GM19455 (cell line): Measurements from ENCODE around the gene BICDL1.
"Not testable (repeated sequence)": the region's sequence is repeated elsewhere in the genome, so short reads cannot be mapped to it uniquely, and the experiment has no call there.

Source experiments
- ATAC-seq: cut with Tn5 transposase; IDR thresholded peaks from one replicate; pipeline ENCODE4 v1.9.1; 2021; ENCODE audit not compliant: unreplicated experiment

The BICDL1 gene

DNA sequence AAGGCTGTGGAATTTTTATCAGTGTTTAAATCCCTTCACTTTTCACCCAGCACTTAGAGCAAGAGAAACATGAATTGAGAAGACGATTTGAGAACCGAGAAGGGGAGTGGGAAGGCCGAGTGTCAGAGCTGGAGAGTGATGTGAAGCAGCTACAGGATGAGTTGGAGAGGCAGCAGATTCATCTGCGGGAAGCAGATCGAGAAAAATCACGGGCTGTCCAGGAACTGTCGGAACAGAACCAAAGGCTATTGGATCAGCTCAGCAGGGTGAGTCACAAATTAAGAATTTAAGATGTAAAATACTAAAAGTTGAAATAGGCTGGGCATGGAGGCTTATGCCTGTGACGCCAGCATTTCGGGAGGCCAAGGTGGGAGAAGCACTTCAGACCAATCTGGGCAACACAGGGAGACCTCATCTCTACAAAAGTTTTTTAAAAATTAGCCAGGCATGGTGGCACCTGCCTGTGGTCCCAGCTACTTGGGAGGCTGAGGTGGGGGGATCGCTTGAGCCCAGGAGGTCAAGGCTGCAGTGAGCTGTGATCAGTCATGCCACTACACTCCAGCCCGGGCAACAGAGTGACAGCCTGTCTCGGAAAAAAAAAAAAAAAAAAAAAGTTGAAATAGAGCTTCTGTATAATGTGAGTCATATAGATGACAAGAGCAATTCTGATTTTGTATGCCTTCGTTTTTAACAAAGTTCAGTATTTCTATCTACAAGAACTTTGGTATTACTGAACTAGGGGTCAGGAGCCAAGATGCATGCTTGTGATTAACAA is 9.6 kb downstream of the BICDL1 start:
- no peak for ATAC-seq

DNA sequence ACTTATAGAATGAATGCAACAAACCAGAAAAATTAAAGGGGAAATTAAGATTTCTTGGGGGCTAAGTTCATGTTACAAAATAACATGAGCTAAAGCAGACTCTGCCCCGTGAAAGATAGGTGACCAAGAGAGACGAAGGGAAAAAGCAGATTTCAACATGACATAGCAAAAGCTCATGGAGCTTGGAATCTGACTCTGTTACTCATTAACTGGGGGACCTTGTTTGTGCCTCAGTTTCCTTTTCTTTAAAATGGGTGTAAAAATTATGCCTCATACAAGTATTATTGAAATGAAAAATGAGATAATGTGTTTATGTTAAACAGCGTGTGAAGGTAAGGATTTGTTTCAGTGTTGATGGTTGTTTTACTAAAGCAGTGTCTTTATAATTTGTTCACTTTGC is 11.5 kb downstream of the BICDL1 start:
- no peak for ATAC-seq

DNA sequence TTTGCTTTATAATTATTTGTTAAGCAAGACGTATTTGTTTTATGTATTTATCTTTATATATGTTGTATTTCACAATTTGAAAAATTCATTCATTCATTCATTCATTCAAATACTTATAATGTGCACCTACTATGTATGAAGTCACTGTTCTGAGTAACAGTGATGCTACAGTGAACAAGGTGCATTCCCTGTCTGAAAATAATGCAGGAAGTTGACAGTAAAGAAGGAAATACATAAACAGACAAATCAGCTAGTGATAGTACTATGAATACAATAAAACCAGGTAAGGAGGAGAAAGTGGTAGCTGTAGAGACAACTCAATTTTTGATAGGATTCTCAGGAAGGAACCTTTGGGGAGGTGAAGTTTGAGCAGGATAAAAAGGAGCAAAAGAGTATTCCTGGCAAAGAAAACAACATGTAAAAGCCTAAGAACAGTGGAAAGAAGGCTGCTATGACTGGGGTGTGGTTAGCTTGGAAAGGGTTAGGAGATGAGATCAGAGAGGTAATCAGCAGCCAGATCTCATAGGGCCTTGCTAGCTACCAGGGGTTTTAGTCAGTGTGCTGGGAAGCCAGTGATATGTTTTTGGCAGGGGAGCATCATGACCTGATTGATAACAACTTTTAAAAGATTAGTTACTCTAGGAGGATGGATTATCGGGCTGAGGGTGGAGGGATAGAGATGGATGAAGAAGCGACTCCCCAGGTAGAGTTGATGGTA is 17.4 kb downstream of the BICDL1 start:
- ATAC-seq, result no peak

DNA sequence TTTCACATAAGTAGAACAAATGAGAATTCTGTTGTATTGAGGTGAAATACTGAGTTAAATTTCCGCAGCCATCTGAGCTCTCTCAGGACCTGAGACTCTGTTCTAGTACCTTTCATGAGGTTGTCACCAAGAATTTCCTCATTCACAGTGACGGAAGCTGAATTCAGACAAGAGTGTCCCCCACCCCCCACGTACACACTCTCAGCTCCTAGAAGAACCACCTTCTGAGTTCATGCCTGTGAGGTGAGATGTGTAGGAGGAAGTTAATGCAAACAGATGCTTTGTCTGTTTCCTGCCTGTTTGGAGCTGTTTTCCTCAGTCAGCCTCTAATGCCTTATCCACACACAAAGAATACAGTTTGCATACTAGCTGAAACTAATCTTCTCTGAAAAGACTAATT is 18.2 kb downstream of the BICDL1 start:
- no peak for ATAC-seq

DNA sequence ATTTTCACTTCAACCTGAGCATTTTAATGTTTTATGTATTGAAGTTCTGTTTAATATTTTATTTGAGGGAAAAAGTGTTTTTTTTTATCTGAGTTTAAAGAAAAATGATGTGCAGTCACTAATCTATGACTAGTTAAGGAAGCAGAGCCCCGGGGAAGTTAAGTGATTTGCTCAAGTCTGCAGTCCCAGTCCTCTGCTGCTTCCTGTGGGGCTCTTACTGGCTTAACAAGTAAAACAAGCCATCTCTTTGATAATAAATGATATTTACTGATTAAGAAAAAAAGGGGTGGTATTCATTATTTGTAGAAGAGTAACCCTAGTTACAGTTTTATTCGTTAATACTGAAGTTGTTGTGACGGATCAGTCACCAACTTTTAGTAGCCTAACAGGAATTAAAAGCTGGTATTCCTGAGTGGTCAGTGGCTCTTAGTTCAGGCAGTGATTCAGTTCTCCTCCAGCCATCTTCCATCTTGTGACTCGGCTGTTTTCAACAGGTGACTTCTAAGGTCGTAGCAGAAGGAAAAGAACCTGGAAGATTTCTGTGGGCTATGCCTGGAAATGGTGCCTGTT is 21.7 kb downstream of the BICDL1 start:
- ATAC-seq, result no peak

DNA sequence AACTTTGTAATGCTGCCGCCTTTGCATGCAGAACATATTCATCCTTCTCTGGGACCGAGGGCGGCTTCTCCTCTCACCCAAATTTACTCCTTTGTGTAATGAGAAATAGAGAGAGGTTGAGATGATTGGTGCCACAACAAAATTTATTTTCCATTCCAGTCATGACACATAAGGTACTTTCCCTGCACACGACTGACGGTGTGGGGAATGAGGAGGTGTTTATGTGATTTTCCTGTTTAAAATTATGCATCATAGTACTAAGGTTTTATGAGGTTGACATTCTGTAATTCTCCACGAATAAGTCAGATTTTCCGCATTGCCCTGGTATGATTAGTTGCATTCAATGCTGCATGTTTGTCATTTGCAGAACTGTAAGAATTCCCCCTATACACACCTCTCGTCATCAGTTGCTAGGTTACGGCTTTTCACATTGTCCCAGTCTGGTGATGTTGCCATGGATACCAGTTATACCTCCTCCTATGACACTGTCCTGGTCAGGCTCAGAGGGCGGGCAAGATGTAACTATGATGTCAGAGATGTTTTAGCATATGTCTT is 23.1 kb downstream of the BICDL1 start:
- peak; percentile 79 for ATAC-seq

DNA sequence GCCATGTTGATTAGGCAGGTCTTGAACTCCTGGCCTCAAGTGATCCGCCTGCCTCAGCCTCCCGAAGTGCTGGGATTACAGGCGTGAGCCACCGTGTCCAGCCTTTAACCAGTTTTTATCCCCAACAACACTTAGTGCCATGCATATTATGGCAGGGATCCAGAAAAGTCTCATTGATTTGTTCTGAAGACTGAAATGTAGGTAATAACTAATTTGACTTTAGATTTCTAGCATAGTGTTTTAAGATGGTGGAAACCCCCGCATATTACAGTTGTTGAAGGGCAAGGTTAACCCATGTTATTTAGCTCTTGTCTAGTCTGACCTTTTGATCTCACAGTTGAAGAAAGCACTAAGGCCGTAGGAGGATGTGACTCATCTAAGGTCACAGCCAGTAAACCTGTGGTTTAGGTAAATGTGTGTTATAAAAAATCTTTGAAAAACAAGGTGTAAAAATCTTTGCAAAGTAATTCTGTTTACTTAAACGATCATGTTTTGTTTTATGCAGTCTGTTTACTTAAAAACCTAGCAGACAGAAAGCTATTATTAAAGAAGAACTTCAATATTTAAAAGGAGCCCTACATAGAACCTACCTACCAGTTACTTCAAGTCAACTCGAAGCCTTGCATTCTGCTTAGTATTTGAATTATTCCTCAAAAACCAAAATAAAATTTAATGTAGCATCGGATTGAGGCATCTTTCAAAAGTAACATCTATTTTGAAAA is 24.8 kb downstream of the BICDL1 start:
- no peak for ATAC-seq

DNA sequence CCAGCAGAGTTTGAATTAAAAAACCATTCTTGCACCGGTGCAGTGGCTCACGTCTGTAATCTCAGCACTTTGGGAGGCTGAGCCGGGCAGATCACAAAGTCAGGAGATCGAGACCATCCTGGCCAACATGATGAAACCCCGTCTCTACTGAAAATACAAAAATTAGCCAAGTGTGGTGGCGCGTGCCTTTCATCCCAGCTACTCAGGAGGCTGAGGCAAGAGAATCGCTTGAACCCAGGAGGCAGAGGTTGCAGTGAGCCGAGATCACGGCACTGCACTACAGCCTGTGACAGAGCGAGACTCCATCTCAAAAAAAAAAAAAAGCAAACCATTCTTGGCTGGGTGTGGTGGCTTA is 25.3 kb downstream of the BICDL1 start:
- ATAC-seq, result not testable (repeated sequence)

DNA sequence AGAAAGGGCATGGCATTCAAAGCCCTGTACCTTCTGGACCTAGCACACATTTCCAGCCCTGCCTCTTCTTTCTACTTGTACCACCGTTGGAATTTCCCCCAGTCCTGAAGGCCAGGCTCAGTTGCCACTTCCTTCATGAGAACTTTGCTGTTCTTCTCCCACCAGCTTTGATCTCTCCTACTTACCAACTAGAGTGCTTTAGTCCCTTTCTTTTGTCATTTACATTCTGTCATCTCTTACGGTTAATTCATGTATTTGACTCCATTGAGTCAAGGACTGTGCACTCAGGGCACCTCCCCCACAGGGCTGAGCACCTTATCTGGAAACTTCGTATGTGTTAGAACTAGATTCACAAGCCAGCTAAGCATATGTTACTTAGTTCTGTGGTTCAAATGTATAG is 26.3 kb downstream of the BICDL1 start:
- no peak for ATAC-seq

DNA sequence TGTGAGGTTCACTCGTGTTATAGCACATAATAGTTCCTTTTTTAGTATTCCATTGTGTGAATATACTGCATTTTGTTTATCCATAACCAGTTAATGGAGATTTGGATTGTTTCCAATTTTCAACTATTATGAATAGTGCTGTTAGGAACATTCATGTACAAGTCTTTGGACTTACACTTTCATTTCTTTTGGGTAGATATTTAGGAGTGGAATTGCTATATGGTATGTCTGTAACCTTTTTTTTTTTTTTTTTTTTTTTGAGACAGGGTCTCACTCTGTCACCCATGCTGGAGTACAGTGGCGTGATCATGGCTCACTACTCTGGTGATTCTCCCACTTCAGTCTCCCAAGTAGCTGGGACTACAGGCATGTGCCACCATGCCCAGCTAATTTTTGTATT is 27.2 kb downstream of the BICDL1 start:
- not testable (repeated sequence) for ATAC-seq

DNA sequence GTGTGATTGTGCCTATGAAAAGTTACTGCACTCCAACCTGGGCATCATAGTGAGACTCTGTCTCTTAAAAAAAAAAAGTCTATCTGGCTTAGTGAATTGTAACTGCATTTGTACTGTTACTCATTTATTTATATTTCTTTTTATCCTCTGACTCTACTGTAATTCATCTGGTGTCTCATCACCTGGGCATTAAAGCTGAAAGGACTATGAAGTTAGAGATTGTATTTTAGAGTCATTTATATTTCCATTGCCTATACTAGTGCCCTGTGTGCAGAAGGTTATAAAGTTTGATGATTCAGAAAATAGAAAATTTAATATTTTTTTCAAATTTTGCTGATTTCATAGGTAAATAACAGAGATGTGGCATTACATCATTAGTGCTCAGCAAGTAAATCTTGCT is 30.2 kb downstream of the BICDL1 start:
- ATAC-seq, result no peak

DNA sequence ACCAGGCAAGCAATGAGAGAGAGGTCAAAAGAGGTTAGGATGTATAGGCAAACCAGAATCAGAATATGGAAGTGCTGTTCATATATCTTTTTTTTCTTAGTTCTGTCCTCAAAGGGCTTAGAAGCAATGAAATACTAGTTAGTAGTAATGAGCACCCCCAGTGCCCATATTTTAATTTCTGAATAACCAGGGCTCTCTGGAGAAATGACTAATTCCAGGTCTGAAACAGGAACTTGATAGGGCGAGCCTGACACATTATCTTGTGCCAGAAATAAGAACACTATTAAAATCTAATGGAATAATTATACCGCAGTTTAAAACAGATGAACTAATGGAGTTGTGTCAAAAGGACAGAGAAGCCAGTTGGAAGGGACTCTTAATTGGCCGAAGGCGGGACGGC is 30.9 kb downstream of the BICDL1 start:
- no peak for ATAC-seq

DNA sequence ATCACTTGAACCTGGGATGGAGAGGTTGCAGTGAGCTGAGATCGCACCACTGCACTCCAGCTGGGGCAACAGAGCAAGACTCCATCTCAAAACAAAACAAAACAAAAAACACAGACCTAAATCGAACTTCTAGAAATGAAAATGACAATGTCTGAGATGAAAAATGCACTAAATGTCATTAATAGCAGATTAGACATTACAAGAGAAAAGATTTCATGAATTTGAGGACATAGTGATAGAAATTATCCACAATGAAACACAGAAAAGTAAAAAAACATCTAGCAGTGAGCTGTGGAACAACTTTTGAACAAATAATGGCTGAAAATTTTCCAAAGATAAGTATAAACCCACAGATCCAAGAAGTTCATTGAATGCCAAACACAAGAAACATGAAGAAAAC is 35.2 kb downstream of the BICDL1 start:
- ATAC-seq, result no peak

DNA sequence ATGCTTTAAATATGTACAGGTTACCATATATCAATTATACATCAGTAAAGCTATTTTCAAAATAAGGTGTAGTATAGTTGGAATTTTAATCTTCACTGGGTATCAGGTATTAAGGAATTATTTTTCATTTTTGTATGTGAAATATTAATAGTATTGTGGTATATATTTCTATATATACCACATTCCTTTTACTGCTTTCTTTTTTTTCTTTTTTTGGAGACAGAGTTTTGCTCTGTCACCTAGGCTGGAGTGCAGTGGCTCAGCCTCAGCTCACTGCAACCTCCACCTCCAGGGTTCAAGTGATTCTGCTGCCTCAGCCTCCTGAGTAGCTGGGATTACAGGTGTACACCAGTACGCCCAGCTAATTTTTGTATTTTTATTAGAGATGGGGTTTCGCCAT is 36.6 kb downstream of the BICDL1 start:
- ATAC-seq, result no peak

DNA sequence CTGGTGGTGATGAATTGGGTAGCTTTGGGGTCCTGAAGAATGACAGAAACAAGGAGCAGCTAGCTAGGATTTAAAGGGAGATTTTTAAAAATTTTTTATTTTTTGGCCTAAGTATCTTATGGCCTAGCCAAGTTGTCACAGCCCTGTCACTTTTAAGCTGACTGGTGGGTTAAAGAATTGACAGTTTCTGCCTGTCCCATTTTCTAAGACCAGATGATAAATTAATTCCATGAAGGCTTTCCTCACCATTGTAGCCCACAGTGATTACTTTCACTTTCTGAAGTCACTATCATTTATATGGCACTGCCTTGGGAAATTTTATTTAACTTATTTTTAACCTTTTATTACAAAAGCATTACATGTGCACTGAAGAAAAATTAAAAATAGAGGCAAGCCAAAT is 43.2 kb downstream of the BICDL1 start:
- no peak for ATAC-seq

DNA sequence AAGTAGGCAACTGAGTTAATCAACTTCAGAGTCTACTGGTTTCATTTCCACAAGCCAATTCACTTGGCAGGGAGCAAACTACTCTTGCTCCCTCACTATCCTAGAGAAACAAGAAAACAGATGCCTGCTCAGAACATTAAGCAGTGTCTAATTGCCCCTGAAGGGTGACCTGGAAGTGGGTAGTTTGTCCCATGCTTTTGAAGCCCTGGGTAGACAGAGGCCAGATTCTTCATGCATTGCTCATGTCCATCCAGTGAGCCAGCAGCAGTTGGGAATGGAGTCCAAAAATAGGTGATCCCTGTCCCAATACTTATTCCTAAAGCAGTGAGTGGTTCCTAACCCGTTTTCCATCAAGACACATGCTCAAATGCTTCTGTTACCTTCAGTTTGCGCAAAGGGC is 48.8 kb downstream of the BICDL1 start:
- no peak for ATAC-seq

DNA sequence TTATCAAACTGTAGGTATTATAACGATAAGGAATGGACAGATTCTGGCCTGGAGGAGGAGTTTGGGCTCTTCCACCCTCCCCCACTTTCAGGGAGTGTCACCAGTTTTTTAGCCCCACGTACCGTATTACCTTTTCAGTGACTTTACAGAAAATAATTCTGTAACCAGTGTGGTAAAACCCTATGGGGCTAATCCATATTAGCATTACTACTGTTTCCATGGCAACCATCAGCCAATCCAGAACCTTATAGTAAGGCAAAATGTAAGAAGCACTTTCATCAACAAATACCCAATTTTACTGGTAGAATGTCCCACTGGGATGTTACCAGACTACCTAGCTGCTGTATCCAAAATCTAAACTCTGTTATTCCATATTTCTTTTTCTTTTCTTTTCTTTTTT is 50.7 kb downstream of the BICDL1 start:
- no peak for ATAC-seq

DNA sequence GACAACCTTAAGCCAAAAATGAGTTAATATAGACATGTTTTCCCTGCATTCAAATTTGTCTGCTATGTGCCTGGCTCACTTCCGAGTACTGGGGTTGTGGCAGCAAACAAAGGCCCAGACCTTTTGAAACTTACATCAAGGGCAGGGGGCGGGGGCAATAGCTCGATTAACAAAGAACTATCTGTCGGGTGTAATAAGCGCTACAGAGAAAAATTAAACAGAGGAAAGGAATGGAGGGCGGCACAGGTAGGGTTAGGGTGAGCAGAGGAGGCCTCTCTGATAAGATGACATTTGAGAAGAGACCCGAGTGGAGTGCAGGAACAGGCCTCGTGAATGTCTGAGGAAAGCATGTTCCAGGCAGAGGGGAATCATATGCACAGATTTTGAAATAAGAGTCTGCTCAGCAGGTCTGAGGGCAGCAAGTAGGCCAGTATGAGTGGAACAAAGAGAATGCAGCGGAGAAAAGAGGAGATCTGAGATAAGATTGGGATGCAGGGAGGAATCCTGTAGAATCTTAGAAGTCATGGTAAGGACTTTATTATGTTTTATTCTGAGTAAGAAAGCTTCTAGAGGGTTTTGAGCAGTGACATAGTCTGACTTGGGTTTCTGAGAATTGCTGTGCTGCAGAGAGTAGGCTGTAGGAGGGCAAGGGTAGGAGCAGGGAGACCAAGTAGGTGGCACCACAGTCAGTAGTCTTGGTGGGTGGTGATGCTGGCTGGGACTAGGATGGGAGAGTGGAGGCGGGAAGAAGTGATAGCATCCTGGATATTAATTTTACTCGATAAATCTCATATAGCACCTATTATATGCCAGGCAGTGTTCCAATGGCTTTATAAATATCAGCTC is 52.6 kb downstream of the BICDL1 start:
- no peak for ATAC-seq

DNA sequence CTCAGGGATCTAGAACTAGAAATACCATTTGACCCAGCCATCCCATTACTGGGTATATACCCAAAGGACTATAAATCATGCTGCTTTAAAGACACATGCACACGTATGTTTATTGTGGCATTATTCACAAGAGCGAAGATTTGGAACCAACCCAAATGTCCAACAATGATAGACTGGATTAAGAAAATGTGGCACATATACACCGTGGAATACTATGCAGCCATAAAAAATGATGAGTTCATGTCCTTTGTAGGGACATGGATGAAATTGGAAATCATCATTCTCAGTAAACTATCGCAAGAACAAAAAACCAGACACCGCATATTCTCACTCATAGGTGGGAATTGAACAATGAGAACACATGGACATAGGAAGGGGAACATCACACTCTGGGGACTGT is 56.3 kb downstream of the BICDL1 start:
- ATAC-seq, result not testable (repeated sequence)

DNA sequence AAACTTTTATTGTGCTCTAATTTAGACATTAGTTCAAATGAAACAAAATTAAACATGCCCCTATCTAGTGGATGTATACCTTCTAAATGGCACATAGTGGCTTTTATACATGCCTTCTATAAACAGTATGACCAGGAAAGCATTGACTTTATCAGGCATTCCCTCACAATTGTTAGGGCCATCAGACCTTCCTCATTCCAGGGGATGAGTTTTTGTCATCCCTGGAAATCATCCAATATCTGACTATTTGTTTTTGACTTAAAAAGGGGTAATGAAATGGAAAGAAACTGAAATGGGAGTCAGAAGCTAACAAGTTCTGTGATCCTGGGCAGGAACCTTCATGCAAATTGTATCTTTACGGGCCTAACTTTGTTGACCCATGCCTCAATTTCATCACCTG is 58.0 kb downstream of the BICDL1 start:
- no peak for ATAC-seq

DNA sequence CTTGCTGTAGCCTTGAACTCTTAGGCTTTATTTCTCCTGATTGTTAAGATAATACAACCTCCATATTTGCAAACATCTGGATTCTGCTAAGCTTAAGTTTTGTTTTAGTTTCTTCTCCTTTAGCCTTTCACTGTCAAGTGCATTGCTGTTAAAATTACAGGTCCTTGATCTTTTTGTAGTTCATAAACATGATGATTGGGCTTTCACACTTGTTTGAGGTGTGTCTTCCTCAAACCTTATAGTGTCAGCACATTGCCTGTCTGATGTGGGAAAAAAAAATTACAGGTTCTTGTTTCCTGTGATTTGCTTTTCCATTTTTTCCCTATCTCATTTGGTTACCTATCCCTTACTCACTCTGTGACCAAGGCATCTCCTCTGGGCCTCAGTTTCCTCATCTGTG is 59.2 kb downstream of the BICDL1 start:
- no peak for ATAC-seq
